Measurements from ENCODE around the gene SLFN14.
"Not testable (repeated sequence)": the region's sequence is repeated elsewhere in the genome, so short reads cannot be mapped to it uniquely, and the experiment has no call there.

Gene SLFN14

GRCh38 chr17:35519906-35520442 lies 40.6 kb downstream of the SLFN14 start:
- DNase-seq = no peak

GRCh38 chr17:35519439-35519838 lies 41.2 kb downstream of the SLFN14 start:
- no peak for DNase-seq

- not testable (repeated sequence) for DNase-seq
Measured at GRCh38 chr17:35518431-35518830, 42.2 kb downstream of the SLFN14 start.

GRCh38 chr17:35515027-35515426 lies 45.6 kb downstream of the SLFN14 start:
- DNase-seq = no peak

GRCh38 chr17:35514564-35514963 lies 46.1 kb downstream of the SLFN14 start:
- no peak for DNase-seq
